ENCODE results near the gene CLEC17A. TPM values are rescaled to one million over a fixed set of nuclear protein-coding genes. Genes with fewer than 3 reads are reported as not detected.

Gene CLEC17A
- total and polyA plus RNA-seq, 2 of the 8 experiments (the other 6 are each of a cell fraction or from before 2014, with no cell fraction given): not detected

DNA sequence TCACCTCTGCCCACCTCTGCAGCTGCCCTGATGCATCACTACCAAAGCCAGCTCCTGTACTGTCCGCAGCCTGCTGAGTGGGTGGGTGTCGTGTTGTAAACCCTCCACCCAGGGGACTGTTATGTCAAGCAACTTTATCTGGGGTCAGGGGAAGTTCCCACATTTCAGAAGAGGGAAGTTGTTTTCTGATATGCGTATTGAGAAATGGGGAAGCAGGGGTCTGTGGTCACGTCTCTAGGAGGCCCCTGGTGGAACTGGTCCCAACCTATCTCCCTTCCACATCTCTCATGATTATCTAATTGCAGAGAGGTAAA lies 31.2 kb downstream of the CLEC17A start:
- Histone ChIP-seq H3K14ac (ENCODE audit: insufficient read length) (no peak overlapping the region), H3K4ac (replicated peaks; ENCODE audit: insufficient read length, low read depth, low read length) (no peak overlapping the region), H3K4me3 (ENCODE audit: extremely low read depth in 1 of 4, insufficient read depth in 2 of 4, low read depth in 3 of 4, low read length in 4 of 4) (no peak overlapping the region), H3K56ac (replicated peaks; ENCODE audit: insufficient read length, low read depth, low read length) (no peak overlapping the region), H3K18ac (ENCODE audit: extremely low read depth, low read length) (no peak overlapping the region), H2BK5ac (ENCODE audit: low read depth, low read length) (no peak overlapping the region), H3K23me2 (ENCODE audit: low read depth, low read length) (no peaks in the 10 kb centered on the region), H2BK12ac (ENCODE audit: low read depth, low read length) (no peak overlapping the region), H2BK120ac (replicated peaks; ENCODE audit: low read depth, low read length) (no peak overlapping the region), H2BK20ac (ENCODE audit: low read length) (no peak overlapping the region), H3K79me2 (ENCODE audit: control insufficient read depth in 1 of 2, insufficient read depth in 2 of 2, low read length in 2 of 2) (no peaks in the 10 kb centered on the region), H2AFZ (ENCODE audit: low read length) (no peak overlapping the region), H4K91ac (replicated peaks; ENCODE audit: insufficient read length, low read length) (no peak overlapping the region), H4K20me1 (replicated peaks in 1 of 2; ENCODE audit: control insufficient read depth in 1 of 2, insufficient read depth in 2 of 2, low read length in 2 of 2) (no peaks in the 10 kb centered on the region), H3K27ac (ENCODE audit: low read depth, low read length) (no peak overlapping the region), H3K4me2 (ENCODE audit: insufficient read depth in 1 of 2, low read depth in 2 of 2, low read length in 2 of 2) (no peak overlapping the region), H4K5ac (ENCODE audit: insufficient read length, low read depth, low read length) (no peak overlapping the region), H3K9me3 (ENCODE audit: insufficient read depth in 2 of 2, low read depth in 1 of 2, low read length in 1 of 2) (peaks cover 44 to 59% of the 10 kb centered on the region in 2 experiments), H3K4me1 (replicated peaks in 1 of 4; ENCODE audit: control insufficient read depth in 3 of 4, insufficient read depth in 4 of 4, low read length in 3 of 4) (no peaks in the 10 kb centered on the region), H3K79me1 (ENCODE audit: low read depth, low read length) (no peaks in the 10 kb centered on the region), H4K8ac (ENCODE audit: extremely low read depth, insufficient read depth, low read length) (no peak overlapping the region), H3K9ac (replicated peaks in 1 of 4; ENCODE audit: extremely low read depth in 1 of 4, low read depth in 3 of 4, low read length in 3 of 4) (no peak overlapping the region), H2AK5ac (ENCODE audit: low read depth, low read length) (no peak overlapping the region), H3K36me3 (ENCODE audit: control insufficient read depth in 2 of 4, insufficient read depth in 4 of 4, low read length in 3 of 4) (no peaks in the 10 kb centered on the region), H3K27me3 (replicated peaks in 1 of 4; ENCODE audit: control insufficient read depth in 3 of 4, extremely low read depth in 1 of 4, insufficient read depth in 3 of 4, low read length in 3 of 4) (no peaks in the 10 kb centered on the region), H2BK15ac (ENCODE audit: low read length) (no peak overlapping the region), H3K23ac (ENCODE audit: insufficient read length) (no peak overlapping the region)
- no peak for FAIRE-seq
- CTCF ChIA-PET (ENCODE audit: partially characterized antibody): no interaction called here
- TF ChIP-seq JUN (IDR thresholded peaks at IDR 0.05; ENCODE audit: low read depth, low read length) (no peak), ATF2 (IDR thresholded peaks at IDR 0.05; ENCODE audit: low read length) (no peak), RAD21 (IDR thresholded peaks at IDR 0.05 in 1 of 2, conservative IDR thresholded peaks at IDR 0.05 in 1 of 2; ENCODE audit: low read depth in 2 of 2, low read length in 2 of 2) (no peak), MAFK (IDR thresholded peaks at IDR 0.05; ENCODE audit: low read depth, low read length) (no peak), SP1 (IDR thresholded peaks at IDR 0.05; ENCODE audit: low read depth, low read length) (no peak), CREB1 (IDR thresholded peaks at IDR 0.05) (no peak), PHF8 (conservative IDR thresholded peaks at IDR 0.05; ENCODE audit: low read depth, low read length) (no peak), CBX8 (IDR thresholded peaks at IDR 0.05; ENCODE audit: borderline replicate concordance, low read depth, low read length) (no peak), SIN3A (conservative IDR thresholded peaks at IDR 0.05 in 1 of 2, IDR thresholded peaks at IDR 0.05 in 1 of 2; ENCODE audit: low read depth in 1 of 2, low read length in 2 of 2) (no peak), BACH1 (IDR thresholded peaks at IDR 0.05; ENCODE audit: low read length) (no peak)
- no peak for DNase-seq (ENCODE audit: low read depth in 1 of 2, low spot score in 2 of 2)
- 74% methylated on average over 4 of the region's 4 CpGs; no CpG with 5 or more reads in 1 of the 2 experiments for WGBS, 2 experiments (ENCODE audit: extremely low coverage in 1 of 2, insufficient coverage in 1 of 2, insufficient read length in 1 of 2, insufficient replicate concordance in 2 of 2, low coverage in 1 of 2, low lambda C conversion rate in 2 of 2, missing lambda C conversion rate in 1 of 2)
- POLR2A ChIA-PET (ENCODE audit: partially characterized antibody): no interaction called here
